Measurements from ENCODE around the gene INTS3.

GRCh38 chr1:153734396-153735089, 6.7 kb downstream of the INTS3 start:
- TF ChIP-seq POLR2A (IDR thresholded peaks at IDR 0.05; ENCODE audit: control extremely low read depth in 1 of 2, low read depth in 2 of 2, low read length in 2 of 2) (no peak), ZNF274 (IDR thresholded peaks at IDR 0.05; ENCODE audit: borderline replicate concordance, extremely low read depth, low read length) (no peak), SIN3A (conservative IDR thresholded peaks at IDR 0.05 in 1 of 2, IDR thresholded peaks at IDR 0.05 in 1 of 2; ENCODE audit: low read depth in 1 of 2, low read length in 2 of 2) (no peak), EP300 (IDR thresholded peaks at IDR 0.05; ENCODE audit: borderline replicate concordance in 1 of 2, low read depth in 2 of 2, low read length in 2 of 2) (no peak), CTCF (IDR thresholded peaks at IDR 0.05; ENCODE audit: control extremely low read depth in 1 of 3, insufficient read depth in 1 of 3, low read depth in 1 of 3, low read length in 3 of 3) (no peak), CHD2 (IDR thresholded peaks at IDR 0.05; ENCODE audit: low read length) (no peak), TAF1 (IDR thresholded peaks at IDR 0.05; ENCODE audit: low read depth, low read length) (no peak), RNF2 (IDR thresholded peaks at IDR 0.05; ENCODE audit: borderline replicate concordance, low read depth, low read length, missing control alignments, poor library complexity, severe bottlenecking) (no peak), JUN (IDR thresholded peaks at IDR 0.05; ENCODE audit: low read depth, low read length) (no peak)

Measured in H1 (cell line).